Activated CD4-positive, alpha-beta T cell treated with anti-CD3 and anti-CD28 coated beads, Interleukin-2, amount 50 U/mL, for 1 hour (primary cell): ENCODE data around the gene CELA3B.
"Not testable (repeated sequence)": the region's sequence is repeated elsewhere in the genome, so short reads cannot be mapped to it uniquely, and the experiment has no call there.

Experiments used
- DNase-seq: peaks from one replicate; pipeline ENCODE4 v3.0.0-alpha.2; 2020

CELA3B gene

GRCh38 chr1:22014575-22015206, 37.9 kb downstream of the CELA3B start:
- not testable (repeated sequence) for DNase-seq

GRCh38 chr1:22018583-22019559, 42.0 kb downstream of the CELA3B start:
- DNase-seq = peak; percentile 51

- no peak for DNase-seq
These were observed 44.2 kb downstream of the CELA3B start for GRCh38 chr1:22021061-22021460.

GRCh38 chr1:22024485-22025367, 47.9 kb downstream of the CELA3B start:
- peak; percentile 71 for DNase-seq

- DNase-seq = peak; percentile 88
These were observed 48.7 kb downstream of the CELA3B start for GRCh38 chr1:22025368-22026155.

- DNase-seq = no peak
These were observed 50.1 kb downstream of the CELA3B start for GRCh38 chr1:22026924-22027289.

GRCh38 chr1:22030057-22030456, 53.2 kb downstream of the CELA3B start:
- DNase-seq = no peak

GRCh38 chr1:22030473-22030872, 53.7 kb downstream of the CELA3B start:
- no peak for DNase-seq

GRCh38 chr1:22031214-22031962, 54.6 kb downstream of the CELA3B start:
- peak; percentile 53 for DNase-seq

- DNase-seq = not testable (repeated sequence)
These were observed 58.0 kb downstream of the CELA3B start for GRCh38 chr1:22034834-22035233.

- no peak for DNase-seq
These were observed 60.7 kb downstream of the CELA3B start for GRCh38 chr1:22037520-22037919.

- no peak for DNase-seq
These were observed 61.2 kb downstream of the CELA3B start for GRCh38 chr1:22038036-22038435.
